ENCODE measurements around the gene LAMA2.

DNA sequence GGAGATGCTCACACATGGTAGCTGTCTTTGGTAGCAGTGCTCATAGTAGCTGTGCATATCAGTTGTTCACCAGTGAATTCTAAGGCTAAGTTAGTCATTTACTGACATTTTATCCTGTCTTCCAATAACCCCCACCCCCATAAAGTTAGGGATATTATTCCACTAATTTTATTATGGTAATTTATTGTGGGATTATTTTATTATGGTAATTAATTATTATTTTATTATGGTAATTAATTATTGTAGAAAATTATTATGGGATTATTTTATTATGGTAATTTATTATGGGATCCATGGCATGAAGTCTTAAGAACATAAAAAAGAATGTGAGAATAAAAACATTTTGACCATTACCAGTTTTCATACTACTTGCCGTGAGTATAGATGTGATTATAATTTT, 406.5 kb downstream of the LAMA2 start:
- TF ChIP-seq GATA3 (IDR thresholded peaks at IDR 0.05; ENCODE audit: low read depth, low read length) = no peak
- no peak for TF ChIP-seq GATA2 (IDR thresholded peaks at IDR 0.05; ENCODE audit: low read depth, low read length)

Measured in SH-SY5Y (cell line).